Stimulated activated CD4-positive, alpha-beta T cell treated with anti-CD3 and anti-CD28 coated beads, Interleukin-4, amount 100 ng/mL, for 48 hours (primary cell): ENCODE results near the gene COL28A1.
"Not testable (repeated sequence)": the region's sequence is repeated elsewhere in the genome, so short reads cannot be mapped to it uniquely, and the experiment has no call there.

Experiments used
- DNase-seq, 2 donors: peaks; one replicate each; pipeline ENCODE4 v3.0.0-alpha.2; 2020; ENCODE audit warnings: low read depth in 2 of 2

COL28A1 gene

DNA sequence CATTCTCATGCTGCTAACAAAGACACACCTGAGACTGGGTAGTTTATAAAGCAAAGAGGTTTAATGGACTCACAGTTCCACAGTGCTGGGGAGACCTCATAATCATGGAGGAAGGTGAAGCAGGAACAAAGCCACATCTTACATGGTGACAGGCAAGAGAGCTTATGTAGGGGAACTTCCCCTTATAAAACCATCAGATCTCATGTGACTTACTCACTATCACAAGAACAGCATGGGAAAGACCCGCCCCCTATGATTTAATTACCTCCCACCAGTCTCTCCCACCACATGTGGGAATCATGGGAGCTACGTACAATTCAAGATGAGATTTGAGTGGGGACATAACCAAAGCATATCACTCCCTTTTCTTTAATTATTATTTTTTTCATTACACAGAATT, 16.6 kb downstream of the COL28A1 start:
- DNase-seq, result no peak

DNA sequence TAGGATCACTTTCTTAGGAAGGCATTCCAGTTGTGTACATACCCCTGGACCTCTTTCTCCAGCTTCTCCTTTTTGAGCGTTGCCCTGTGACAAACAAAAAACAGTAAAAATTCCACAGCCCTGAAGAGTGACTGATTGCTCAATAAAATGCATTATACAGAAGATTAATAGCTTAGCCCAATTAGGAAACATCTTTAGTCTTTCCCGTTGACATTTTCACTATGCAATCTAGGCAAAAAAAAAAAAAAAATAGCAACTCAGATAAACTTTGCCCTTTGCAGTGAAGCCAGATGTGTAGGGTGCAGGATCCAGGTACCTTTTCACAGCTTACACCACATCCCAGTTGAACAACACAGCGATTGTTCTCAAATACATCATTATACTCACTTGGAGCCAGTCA, 17.9 kb downstream of the COL28A1 start:
- no peak for DNase-seq

DNA sequence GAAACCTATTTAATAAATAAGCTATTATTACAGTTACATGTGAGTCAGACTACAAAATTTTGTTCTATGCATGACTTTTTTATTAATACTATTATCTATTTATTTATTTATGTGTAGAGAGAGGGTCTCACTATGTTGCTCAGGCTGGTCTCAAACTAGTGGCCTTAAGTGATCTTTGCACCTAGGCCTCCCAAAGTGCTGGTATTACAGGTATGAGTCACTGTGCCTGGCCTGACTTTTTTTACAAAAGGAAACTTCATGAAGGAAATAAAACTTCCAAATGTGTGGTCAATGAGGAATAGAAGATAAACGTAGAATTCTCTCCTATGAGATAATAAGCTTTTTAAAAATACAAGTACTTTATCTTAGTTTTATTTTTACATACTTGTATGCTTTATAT, 19.0 kb downstream of the COL28A1 start:
- DNase-seq, result no peak

DNA sequence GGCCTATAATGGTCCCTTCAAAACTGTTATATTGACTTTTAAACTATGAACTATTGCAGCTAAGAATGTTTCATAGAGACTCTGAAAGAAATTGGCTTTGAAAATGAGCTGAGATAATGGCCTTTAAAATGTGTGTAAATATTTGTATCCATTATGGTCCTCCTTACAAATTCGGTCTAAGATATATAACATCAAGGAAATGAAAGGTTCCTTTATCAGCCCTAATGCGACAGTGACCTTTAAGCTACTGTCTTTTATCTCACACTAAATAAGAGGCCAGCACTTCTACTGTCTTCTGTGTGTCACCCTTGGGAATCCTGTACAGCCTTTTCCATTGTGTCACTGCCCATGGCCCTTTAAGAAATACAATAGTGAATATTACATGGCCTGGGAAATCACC, 19.5 kb downstream of the COL28A1 start:
- no peak for DNase-seq

- DNase-seq, result no peak
Measured at GRCh38 chr7:7512861-7513597, 22.6 kb downstream of the COL28A1 start.

DNA sequence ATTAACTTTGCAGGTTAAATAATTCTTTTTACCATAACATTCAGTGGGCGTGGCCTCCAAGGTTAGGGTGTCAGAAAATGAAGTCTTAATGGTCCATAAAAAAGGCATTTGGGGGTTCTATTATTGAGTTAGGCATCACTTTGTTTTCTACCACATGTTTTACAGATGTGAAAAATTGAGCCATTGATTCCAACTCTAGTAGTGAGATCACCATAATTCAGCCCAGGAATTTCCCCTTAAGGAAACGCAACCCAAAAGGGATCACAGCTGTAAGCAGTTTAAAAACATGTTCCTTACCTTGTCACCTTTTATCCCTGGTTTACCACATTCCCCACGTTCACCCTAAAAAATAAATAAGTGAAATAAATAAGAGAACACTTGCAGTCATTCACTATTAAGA, 24.9 kb downstream of the COL28A1 start:
- DNase-seq, result no peak

GRCh38 chr7:7505915-7506314, 29.8 kb downstream of the COL28A1 start:
- no peak for DNase-seq

DNA sequence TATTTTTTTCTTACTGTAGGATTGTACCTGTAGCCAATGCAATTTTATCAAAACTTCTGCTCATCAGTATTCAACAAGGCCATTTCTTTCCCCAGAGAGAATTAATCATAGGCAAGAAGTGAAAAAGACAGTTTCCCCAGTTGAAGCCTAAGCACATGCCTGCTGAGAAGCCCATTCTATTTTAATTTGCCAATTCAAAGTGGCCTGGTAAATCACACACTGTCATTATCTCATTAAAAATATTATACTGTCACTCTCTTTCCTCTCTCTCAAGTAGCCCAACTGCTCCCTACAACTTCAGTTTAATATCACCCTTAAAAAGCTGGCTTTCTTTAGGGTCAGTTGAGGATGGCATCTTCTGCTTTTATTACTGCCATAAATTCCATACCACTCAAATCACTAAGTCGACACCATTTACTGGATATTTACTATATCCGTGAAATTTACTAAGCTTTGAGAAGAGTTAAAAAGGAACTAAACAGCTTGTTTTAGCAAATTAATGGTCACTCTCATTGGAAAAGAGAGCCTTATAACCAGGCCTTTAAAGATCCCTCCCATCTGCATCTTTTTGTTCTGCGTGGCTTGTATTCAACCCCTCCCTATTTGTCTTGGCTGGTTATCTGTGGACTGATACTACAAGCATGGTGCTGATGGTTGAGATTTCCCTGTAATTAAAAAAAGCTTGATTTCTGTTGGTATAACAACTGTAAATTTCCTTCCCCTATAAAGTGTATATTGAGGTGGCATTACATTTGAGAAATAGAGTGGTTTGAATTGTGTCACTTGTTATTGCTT, 30.6 kb downstream of the COL28A1 start:
- no peak for DNase-seq

DNA sequence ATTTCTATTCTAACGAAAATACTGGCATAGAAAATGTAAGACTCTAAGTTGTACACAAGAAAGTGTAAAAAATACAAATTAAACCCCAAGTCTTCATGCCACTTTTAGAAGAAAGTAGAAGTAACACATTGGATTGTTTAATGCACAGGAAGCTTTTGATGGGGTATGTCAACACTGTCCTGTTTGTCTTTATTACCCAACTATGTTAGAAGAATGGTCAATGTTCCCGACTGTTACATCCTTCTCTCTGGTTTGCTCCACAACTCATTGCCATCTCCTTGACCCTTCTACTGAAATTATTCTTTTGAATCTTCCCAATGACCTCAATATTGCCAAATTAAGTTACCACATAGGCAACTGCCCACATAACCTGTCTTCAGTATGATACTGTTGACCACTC, 35.8 kb downstream of the COL28A1 start:
- no peak for DNase-seq

DNA sequence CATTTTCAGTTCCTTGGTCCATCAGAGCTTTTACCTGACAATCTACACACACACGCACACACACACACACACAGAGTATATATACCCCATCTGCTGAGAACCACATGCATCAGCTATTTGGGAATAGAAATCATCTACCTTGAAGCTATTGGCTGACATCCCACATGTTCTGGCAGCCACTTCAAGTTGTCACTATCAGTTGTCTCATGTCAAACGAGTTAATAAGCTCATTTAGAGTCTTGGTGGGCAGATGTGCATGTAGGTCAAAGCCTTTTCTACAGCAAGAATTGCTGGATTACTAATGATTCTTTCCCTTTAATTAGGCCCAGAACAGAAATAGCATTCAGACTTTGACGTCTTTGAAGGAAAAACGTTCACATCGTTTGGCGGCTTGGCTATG, 36.8 kb downstream of the COL28A1 start:
- DNase-seq, result no peak

DNA sequence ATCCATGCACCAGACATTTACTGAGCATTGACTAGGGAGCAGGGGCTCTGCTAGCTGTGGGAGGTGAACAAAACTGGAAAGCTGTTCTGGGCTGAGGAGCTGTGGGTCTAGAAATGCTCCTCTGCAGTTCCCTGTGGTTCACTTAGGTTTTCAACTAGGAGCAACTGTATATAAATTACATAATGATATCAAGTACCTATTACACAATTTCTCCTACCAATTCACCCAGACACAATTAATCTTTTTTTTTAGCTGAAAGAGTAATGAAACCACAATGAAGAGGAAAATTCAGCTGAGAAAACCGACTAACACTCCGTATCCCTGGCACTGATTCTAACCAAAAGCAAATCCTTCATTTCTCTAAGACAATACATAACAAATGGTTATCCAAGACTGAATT, 39.4 kb downstream of the COL28A1 start:
- no peak for DNase-seq

- DNase-seq, result no peak
Measured at GRCh38 chr7:7495171-7495570, 40.5 kb downstream of the COL28A1 start.

GRCh38 chr7:7491044-7491443, 44.6 kb downstream of the COL28A1 start:
- no peak for DNase-seq

DNA sequence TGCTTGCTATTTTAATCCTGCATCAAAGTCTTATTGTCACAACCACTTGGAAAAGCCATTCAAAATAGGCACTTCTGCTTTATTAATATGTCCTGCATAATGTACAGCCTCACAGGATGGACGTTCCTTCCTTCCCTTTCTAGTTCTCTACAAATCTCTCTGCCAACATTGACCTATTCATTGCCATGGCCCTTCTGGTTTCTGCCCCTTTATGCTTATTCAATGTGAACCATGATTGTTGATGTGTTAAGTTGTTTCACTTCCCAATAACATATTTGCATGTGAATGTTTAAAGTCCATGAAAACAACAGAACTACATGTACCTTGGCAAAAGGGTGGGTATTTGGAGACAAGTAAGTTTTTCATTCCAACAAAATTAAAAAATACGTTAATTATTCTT, 45.7 kb downstream of the COL28A1 start:
- DNase-seq, result no peak

GRCh38 chr7:7489546-7489945, 46.1 kb downstream of the COL28A1 start:
- DNase-seq, result no peak

DNA sequence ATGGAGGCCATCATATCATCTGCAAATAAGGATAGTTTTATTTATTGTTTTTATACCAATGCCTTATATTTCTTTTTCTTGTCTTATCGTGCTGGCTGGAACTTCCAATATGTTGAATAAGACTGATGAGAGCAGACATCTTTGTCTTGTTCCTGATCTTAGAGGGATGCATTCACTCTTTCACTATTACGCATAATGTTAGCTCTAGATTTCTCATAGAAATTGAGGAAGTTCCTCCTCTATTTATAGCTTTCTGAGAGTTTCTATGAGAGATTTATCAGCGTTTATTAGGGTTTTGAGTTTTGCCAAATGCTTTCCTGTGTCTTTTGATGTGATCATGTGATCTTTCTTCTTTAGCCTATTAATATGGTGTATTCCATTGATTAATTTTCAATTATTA, 49.3 kb downstream of the COL28A1 start:
- DNase-seq, result no peak

- no peak for DNase-seq
Measured at GRCh38 chr7:7484072-7484471, 51.6 kb downstream of the COL28A1 start.

- DNase-seq, result no peak
Measured at GRCh38 chr7:7481802-7482201, 53.9 kb downstream of the COL28A1 start.

DNA sequence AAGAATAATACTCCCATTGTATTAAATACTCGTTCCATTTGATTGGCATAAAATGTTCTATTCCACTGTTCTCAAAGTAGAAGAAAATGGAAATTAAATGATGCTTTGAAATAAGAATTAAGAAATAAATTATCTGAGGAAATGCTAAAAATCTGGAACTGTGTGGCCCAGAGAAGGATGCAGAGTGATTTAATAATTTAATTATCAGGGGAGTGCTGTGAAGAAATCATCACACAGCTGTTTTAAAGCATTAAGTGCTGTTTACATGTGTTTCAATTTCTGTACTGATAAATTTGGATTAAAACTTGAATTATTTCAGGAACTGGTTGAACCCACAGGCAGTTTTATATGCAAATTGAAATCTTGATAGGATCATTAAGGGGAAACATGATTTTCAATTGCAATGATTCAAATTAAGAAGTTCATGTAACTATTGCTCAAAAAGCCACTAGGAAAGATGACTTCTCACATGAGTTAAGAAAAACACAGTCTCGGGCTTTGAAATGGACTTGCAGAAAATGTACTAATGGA, 56.3 kb downstream of the COL28A1 start:
- no peak for DNase-seq

- no peak for DNase-seq
Measured at GRCh38 chr7:7478569-7478968, 57.1 kb downstream of the COL28A1 start.

DNA sequence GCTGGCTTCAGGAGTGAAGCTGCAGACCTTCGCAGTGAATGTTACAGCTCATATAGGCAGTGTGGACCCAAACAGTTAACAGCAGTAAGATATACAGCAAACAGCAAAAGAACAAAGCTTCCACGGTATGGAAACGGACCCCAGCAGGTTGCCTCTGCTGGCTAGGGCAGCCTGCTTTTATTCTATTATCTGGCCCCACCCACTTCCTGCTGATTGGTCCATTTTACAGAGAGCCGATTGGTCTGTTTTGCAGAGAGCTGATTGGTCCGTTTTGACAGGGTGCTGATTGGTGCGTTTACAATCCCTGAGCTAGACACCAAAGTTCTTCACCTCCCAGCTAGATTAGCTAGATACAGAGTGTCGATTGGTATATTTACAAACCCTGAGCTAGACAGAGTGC, 58.0 kb downstream of the COL28A1 start:
- not testable (repeated sequence) for DNase-seq

GRCh38 chr7:7476381-7476780, 59.3 kb downstream of the COL28A1 start:
- DNase-seq, result no peak

- no peak for DNase-seq
Measured at GRCh38 chr7:7475601-7476000, 60.1 kb downstream of the COL28A1 start.
